Nephron progenitor cell (in vitro differentiated cells): ENCODE data around the gene COMMD8.

Experiments
- DNase-seq: peaks from one replicate; pipeline ENCODE4 v3.0.0; 2021
- H3K27ac Mint-ChIP-seq: 2 replicates; pipeline ENCODE4 v1.8.0; 2021; ENCODE audit warnings: mild to moderate bottlenecking, moderate library complexity, mixed read lengths
- H3K27me3 Mint-ChIP-seq: 2 replicates; pipeline ENCODE4 v1.8.0; 2021; ENCODE audit warnings: mild to moderate bottlenecking, low read depth, mixed read lengths; ENCODE audit not compliant: poor library complexity
- H3K36me3 Mint-ChIP-seq: 2 replicates; pipeline ENCODE4 v1.8.0; 2021; ENCODE audit warnings: low read depth, mixed read lengths
- H3K4me1 Mint-ChIP-seq: 2 replicates; pipeline ENCODE4 v1.8.0; 2021; ENCODE audit warnings: mixed read lengths
- H3K4me3 Mint-ChIP-seq: 2 replicates; pipeline ENCODE4 v1.8.0; 2021; ENCODE audit warnings: mild to moderate bottlenecking, moderate library complexity, mixed read lengths
- H3K9me3 Mint-ChIP-seq: 2 replicates; pipeline ENCODE4 v1.8.0; 2021; ENCODE audit warnings: mild to moderate bottlenecking, moderate library complexity, mixed read lengths
- TF ChIP-seq, protein P1 (sequence below): fragments of 200-600 bp; sonication (generic); IDR thresholded peaks from 2 replicates; pipeline ENCODE4 v1.5.0; 2021; ENCODE audit warnings: antibody characterized with exemption

COMMD8 gene

DNA sequence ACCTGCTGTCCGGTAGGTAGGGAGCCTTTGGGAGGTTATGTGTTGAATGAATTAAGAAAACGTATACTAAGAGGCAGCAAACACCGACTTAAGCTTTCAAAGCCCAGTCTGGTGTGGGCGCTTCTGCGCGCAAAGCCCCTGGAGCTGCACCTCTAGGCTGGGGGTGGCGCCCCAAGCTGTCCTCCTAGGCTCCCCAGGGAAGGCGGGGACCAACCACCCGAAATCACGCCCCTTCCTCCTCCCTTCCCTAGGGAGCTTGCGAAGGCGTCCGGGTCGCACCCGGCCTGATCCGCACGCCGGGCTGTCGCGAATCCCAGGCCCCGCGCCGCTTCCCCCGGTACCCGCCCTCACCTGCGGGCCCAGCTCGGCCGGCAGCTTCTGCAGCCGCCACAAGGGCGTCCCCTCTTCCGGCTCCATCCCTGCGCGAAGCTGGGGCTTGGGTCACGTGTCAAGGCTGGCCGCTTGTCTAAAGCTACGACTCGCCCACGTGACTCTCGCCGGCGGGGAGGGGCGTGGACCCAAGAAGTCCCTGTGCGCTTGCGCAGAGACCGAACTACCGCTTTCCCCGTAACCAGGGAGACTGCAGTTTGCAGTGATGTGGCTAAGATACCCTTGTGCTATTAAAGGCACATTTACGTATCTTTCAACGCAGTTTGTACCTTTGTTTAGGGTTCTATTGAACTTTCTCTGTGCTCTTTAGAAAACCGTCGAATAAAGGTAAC lies at the start of gene COMMD8:
Gene COMMD8, minus strand, starts transcription at position 468 of the 722 bp plus-strand sequence. Its CDS starts 51 bp downstream, at position 417.
- peak; percentile 97 for DNase-seq
- Mint-ChIP-seq H3K27me3 (peaks cover 3% of the 10 kb centered on the region), H3K27ac (peak within 1 kb of the TSS; percentile 37), H3K9me3 (no peaks in the 10 kb centered on the region), H3K4me1 (peaks cover 28% of the 10 kb centered on the region), H3K36me3 (peaks cover 15% of the 10 kb centered on the region), H3K4me3 (peak within 1 kb of the TSS; percentile 87)
- TF ChIP-seq, protein P1, sequence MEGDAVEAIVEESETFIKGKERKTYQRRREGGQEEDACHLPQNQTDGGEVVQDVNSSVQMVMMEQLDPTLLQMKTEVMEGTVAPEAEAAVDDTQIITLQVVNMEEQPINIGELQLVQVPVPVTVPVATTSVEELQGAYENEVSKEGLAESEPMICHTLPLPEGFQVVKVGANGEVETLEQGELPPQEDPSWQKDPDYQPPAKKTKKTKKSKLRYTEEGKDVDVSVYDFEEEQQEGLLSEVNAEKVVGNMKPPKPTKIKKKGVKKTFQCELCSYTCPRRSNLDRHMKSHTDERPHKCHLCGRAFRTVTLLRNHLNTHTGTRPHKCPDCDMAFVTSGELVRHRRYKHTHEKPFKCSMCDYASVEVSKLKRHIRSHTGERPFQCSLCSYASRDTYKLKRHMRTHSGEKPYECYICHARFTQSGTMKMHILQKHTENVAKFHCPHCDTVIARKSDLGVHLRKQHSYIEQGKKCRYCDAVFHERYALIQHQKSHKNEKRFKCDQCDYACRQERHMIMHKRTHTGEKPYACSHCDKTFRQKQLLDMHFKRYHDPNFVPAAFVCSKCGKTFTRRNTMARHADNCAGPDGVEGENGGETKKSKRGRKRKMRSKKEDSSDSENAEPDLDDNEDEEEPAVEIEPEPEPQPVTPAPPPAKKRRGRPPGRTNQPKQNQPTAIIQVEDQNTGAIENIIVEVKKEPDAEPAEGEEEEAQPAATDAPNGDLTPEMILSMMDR = peak; percentile 32

DNA sequence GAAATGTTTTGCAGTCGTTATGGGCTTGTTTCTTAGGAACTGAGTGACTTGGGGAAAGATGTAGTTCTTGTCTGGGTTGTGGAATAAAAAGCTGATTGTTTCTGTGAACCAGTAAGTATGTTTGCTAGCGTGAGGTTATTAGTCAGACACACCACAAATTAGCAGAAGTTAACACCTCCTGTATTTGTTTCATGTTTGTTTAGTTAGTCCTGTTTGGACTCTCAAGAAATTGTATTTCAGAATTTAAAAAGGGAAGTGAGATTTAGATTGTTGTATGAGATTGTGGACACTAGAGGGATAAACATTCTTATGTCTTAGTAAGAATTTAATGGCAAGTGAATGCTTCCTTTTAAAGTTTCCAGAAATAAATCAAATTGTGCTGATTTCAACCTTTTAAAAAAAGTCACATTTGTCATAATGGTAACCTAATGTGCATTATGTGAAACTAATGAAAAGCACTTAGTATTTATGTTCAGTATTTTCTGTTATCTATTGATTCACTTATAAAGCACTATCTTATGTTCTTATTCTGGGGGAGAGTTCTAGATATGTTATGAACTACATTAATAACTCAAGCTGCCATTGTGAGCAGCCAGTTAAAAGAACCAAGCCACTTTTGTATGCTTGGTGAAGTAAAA lies 47.1 kb upstream of the COMMD8 start:
- Mint-ChIP-seq H3K4me1 (no peaks in the 10 kb centered on the region), H3K4me3 (no peak overlapping the region), H3K27ac (no peak overlapping the region), H3K9me3 (no peaks in the 10 kb centered on the region), H3K36me3 (peaks cover 9% of the 10 kb centered on the region), H3K27me3 (peaks cover 5% of the 10 kb centered on the region)
- TF ChIP-seq, protein P1 = no peak
- no peak for DNase-seq

DNA sequence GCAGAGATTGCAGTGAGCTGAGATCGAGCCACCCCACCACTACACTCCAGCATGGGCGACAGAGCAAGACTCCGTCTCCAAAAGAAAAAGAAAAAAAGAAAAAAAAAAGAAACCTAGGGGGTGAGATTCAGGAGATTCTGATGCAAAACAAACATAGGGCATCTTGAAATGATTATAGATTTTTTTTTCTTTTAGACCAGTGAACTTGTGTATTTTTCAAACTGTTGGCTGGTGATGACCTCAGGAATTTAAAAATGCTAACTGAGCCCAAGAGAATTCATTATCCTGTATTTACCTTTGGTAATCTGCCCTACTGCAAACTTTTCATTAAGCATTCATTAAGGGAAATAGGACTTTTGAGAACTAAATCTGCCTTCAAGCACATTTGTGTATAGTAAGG lies 42.2 kb upstream of the COMMD8 start:
- Mint-ChIP-seq H3K4me3 (no peak overlapping the region), H3K9me3 (no peaks in the 10 kb centered on the region), H3K4me1 (no peaks in the 10 kb centered on the region), H3K27ac (no peak overlapping the region), H3K36me3 (no peaks in the 10 kb centered on the region), H3K27me3 (peaks cover 6% of the 10 kb centered on the region)
- DNase-seq = no peak
- TF ChIP-seq, protein P1 = no peak

DNA sequence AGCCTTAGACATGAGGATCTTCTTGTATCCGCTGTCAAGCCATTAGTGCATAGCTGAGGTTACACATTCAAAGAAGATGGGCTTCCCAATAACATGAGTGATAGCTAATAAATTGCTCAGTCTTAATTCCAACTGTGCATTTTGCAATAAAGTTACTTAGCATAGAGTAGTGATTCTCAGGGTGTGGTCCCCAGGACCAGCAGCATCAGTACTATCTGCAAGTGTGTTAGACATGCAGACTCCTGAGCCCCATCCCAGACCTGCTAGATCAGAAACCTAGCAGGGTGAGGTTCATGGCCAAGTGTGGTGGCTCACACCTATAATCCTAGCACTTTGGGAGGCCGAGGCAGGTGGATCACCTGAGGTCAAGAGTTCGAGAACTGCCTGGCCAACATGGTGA lies 41.6 kb upstream of the COMMD8 start:
- no peaks in the 10 kb centered on the region for H3K9me3 Mint-ChIP-seq
- H3K4me1 Mint-ChIP-seq = no peaks in the 10 kb centered on the region
- H3K36me3 Mint-ChIP-seq = no peaks in the 10 kb centered on the region
- no peak for DNase-seq
- no peak overlapping the region for H3K27ac Mint-ChIP-seq
- H3K4me3 Mint-ChIP-seq = no peak overlapping the region
- TF ChIP-seq, protein P1 = no peak
- peaks cover 6% of the 10 kb centered on the region for H3K27me3 Mint-ChIP-seq

DNA sequence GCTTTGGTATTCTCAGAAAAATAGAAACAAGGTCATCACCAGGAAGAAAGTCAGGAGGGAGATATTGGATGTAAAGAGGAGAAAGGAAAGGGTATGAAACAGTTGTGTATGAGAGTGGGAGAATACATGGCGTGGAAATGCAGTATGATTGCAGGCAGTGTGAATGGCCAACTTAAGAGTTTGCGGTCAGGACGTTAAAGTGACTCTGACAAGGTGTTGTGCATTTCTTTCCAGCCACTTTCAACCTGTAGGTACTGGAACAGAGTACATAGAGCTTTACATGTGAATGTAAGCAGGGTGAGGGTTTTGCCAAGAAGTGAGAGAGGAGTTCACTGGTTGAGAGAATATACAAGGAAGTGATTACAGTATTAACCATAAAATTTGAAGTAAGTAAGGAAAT lies 37.3 kb upstream of the COMMD8 start:
- TF ChIP-seq, protein P1 = no peak
- Mint-ChIP-seq H3K4me1 (no peaks in the 10 kb centered on the region), H3K9me3 (no peaks in the 10 kb centered on the region), H3K27me3 (peaks cover 2% of the 10 kb centered on the region), H3K27ac (no peak overlapping the region), H3K36me3 (no peaks in the 10 kb centered on the region), H3K4me3 (no peak overlapping the region)
- no peak for DNase-seq

DNA sequence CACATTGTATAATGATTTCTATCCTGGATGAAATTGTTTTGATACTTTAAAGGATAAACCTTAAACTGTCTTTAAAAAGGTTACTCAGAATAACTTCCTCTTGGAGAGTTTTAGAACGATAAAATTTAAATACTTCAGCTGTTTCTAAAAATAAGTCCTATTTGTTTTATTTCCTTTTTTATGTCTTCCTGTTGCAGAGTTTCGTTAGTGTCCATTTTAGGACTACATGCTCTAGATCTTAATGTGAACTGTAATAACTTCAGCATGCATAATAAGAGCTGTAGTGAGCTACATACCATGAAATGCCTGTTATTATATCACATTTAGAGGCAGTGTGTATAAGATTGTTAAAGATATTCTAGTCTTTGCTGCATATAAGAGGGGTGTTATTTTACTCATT lies 36.2 kb upstream of the COMMD8 start:
- Mint-ChIP-seq H3K9me3 (no peaks in the 10 kb centered on the region), H3K27me3 (no peaks in the 10 kb centered on the region), H3K4me3 (no peak overlapping the region), H3K27ac (no peak overlapping the region), H3K4me1 (no peaks in the 10 kb centered on the region), H3K36me3 (no peaks in the 10 kb centered on the region)
- TF ChIP-seq, protein P1 = no peak
- no peak for DNase-seq
